ENCODE measurements around the gene C19orf25. TPM values are rescaled to one million over a fixed set of nuclear protein-coding genes. Genes with fewer than 3 reads are reported as not detected.
A peak's percentile ranks its signal among the peaks of the same experiment; 100 is the strongest.

The C19orf25 gene
- total and polyA plus RNA-seq, 9 of the 15 experiments (the other 6 are each of a cell fraction or from before 2014, with no cell fraction given) = 0.79 to 96.0 (median 36.1) TPM

GRCh38 chr19:1433119-1434039 lies 45.6 kb downstream of the C19orf25 start (continued):
- TF ChIP-seq SREBF1 (IDR thresholded peaks at IDR 0.05; ENCODE audit: borderline replicate concordance, low read depth, low read length) (no peak), NR2C1 (IDR thresholded peaks at IDR 0.05) (peak; percentile 78), NR2C1 (tag; IDR thresholded peaks at IDR 0.05) (no peak), KDM4B (IDR thresholded peaks at IDR 0.05; ENCODE audit: borderline replicate concordance in 2 of 2, low read depth in 1 of 2) (no peak), BRF1 (IDR thresholded peaks at IDR 0.05; ENCODE audit: borderline replicate concordance, extremely low read depth, insufficient read length) (no peak)

- CTCF ChIA-PET (ENCODE audit: low intra/inter-chr PET ratio) = no interaction called here
- H3K9ac ChIP-seq (ENCODE audit: insufficient read depth in 1 of 2, low read depth in 2 of 2, low read length in 2 of 2) = no peak overlapping the region; a peak in 1 of 4 replicates
- ATAC-seq (no peak), DNase-seq (ENCODE audit: extremely low read depth in 1 of 4, low spot score in 3 of 4) (no peak), FAIRE-seq (no peak)
- H3K27ac ChIP-seq (ENCODE audit: extremely low read depth, low read depth, low read length) = no peak overlapping the region
- no peaks in the 10 kb centered on the region for H3K9me3 ChIP-seq (replicated peaks; ENCODE audit: control insufficient read depth, insufficient read depth, low read depth, low read length)
- peaks cover 15% of the 10 kb centered on the region; the same call in 2 of the 3 replicates for H3K79me2 ChIP-seq (ENCODE audit: control insufficient read depth, insufficient read depth, low read length)
- H4K20me1 ChIP-seq (replicated peaks; ENCODE audit: control insufficient read depth, insufficient read depth, low read length) = peaks cover 20% of the 10 kb centered on the region
- no peak overlapping the region for H3K4me3 ChIP-seq
- peaks cover 77% of the 10 kb centered on the region for H3K36me3 ChIP-seq (ENCODE audit: control insufficient read depth, insufficient read depth, low read length)
- no peak overlapping the region for H2AFZ ChIP-seq (ENCODE audit: low read depth, low read length)
- no peak overlapping the region for H3K4me2 ChIP-seq (ENCODE audit: insufficient read depth, low read length)
- no TSS peak for BruUV-seq (replicated peaks)
- no peaks in the 10 kb centered on the region for H3K27me3 ChIP-seq (ENCODE audit: control insufficient read depth in 2 of 2, insufficient read depth in 2 of 2, low read length in 2 of 2)
- POLR2A ChIA-PET = interaction anchor here (1.4 to 7.0 kb wide), 2 partner anchors 10 to 17 kb away, joined by 5 to 52 read pairs; no protein-coding TSS in a partner anchor
- peaks cover 3% of the 10 kb centered on the region for H3K9me1 ChIP-seq (ENCODE audit: control insufficient read depth, insufficient read depth, low read length)
- TF ChIP-seq RBM22 (IDR thresholded peaks at IDR 0.05; ENCODE audit: low read depth, low read length, poor library complexity, severe bottlenecking) (peak; percentile 20), POLR2G (IDR thresholded peaks at IDR 0.05; ENCODE audit: low read depth, low read length) (peak; percentile 11; the same call in 1 of the 2 replicates), ZMIZ1 (IDR thresholded peaks at IDR 0.05; ENCODE audit: low read depth in 2 of 2, low read length in 2 of 2) (no peak)
- in situ Hi-C loops (cut with MboI) (no loop called here), intact Hi-C loops (cut with micrococcal nuclease) (no loop called here)
- H3K4me1 ChIP-seq (replicated peaks in 1 of 2; ENCODE audit: control insufficient read depth in 2 of 2, insufficient read depth in 2 of 2, low read length in 2 of 2) = peaks cover 13 to 72% of the 10 kb centered on the region in 2 experiments; a peak in 4 of 5 replicates
- WGBS (ENCODE audit: insufficient coverage, low coverage, missing lambda C conversion rate) = 98% methylated on average over 15 of the region's 16 CpGs
These were observed 46.5 kb downstream of the C19orf25 start for GRCh38 chr19:1432507-1432887.

All from K562 (cell line).